ENCODE results near the gene ASXL3. TPM values are rescaled to one million over a fixed set of nuclear protein-coding genes. Genes with fewer than 3 reads are reported as not detected.

ASXL3 gene
- total RNA-seq, 4 donors from 2014 or later = 0.93 to 2.2 (median 1.5) TPM

GRCh38 chr18:33720133-33720532 is 142.1 kb downstream of the ASXL3 start:
- Histone ChIP-seq H3K9me3 (peaks cover 0 to 7% (median 0%) of the 10 kb centered on the region in 3 donors), H3K36me3 (no peaks in the 10 kb centered on the region), H3K27ac (no peak overlapping the region), H3K27me3 (no peaks in the 10 kb centered on the region), H3K4me1 (no peaks in the 10 kb centered on the region), H3K4me3 (no peak overlapping the region)
- 35 to 61% methylated on average over 2 of the region's 2 CpGs for WGBS, 2 donors (ENCODE audit: low coverage in 1 of 2)
- no peak for TF ChIP-seq POLR2AphosphoS5 (IDR thresholded peaks at IDR 0.05)
- no peak for TF ChIP-seq POLR2A (IDR thresholded peaks at IDR 0.05)
- no peak for TF ChIP-seq CTCF (IDR thresholded peaks at IDR 0.05)
- TF ChIP-seq EP300 (IDR thresholded peaks at IDR 0.05) = no peak
- ATAC-seq = no peak

GRCh38 chr18:33729556-33729955 is 151.5 kb downstream of the ASXL3 start:
- no peak for ATAC-seq

DNA sequence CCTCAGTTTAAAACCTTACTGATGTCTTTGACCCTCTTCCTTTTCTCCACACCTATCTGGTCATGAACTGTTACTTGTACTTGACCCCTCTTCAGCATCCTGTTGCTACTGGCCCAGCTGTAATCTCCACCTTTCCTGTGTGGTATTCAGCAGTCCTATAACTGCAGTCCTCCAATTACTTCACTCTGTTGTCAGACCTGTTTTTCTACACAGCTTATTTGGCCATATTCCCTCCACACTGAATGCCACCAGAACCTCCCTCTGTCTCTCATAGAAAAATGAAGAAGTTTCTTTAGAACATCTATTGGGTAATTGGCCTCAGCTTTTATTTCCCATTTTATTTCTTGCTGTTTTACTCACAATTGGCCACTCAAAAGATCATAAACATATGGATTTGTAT is 155.4 kb downstream of the ASXL3 start:
- no peaks in the 10 kb centered on the region for H3K4me1 ChIP-seq
- H3K27me3 ChIP-seq = no peaks in the 10 kb centered on the region
- no peak for ATAC-seq
- H3K36me3 ChIP-seq = no peaks in the 10 kb centered on the region
- no peak overlapping the region for H3K27ac ChIP-seq
- H3K9me3 ChIP-seq = no peaks in the 10 kb centered on the region
- no peak for TF ChIP-seq POLR2A (IDR thresholded peaks at IDR 0.05)
- no peak for TF ChIP-seq EP300 (IDR thresholded peaks at IDR 0.05)
- no peak for TF ChIP-seq CTCF (IDR thresholded peaks at IDR 0.05)
- TF ChIP-seq POLR2AphosphoS5 (IDR thresholded peaks at IDR 0.05) = no peak
- H3K4me3 ChIP-seq = no peak overlapping the region

More at GRCh38 chr18:33729556-33729955, 151.5 kb downstream of the ASXL3 start:
- Histone ChIP-seq H3K27ac (no peak overlapping the region), H3K4me1 (no peaks in the 10 kb centered on the region), H3K27me3 (no peaks in the 10 kb centered on the region), H3K4me3 (no peak overlapping the region), H3K9me3 (no peaks in the 10 kb centered on the region), H3K36me3 (no peaks in the 10 kb centered on the region)
- WGBS, 2 donors (ENCODE audit: low coverage in 1 of 2) = 86 to 100% methylated on average over 4 of the region's 4 CpGs
- TF ChIP-seq CTCF (IDR thresholded peaks at IDR 0.05) = no peak
- TF ChIP-seq POLR2A (IDR thresholded peaks at IDR 0.05) = no peak
- TF ChIP-seq EP300 (IDR thresholded peaks at IDR 0.05) = no peak
- TF ChIP-seq POLR2AphosphoS5 (IDR thresholded peaks at IDR 0.05) = no peak

- Histone ChIP-seq H3K4me3 (no peak overlapping the region), H3K36me3 (peaks cover 0 to 5% of the 10 kb centered on the region in 2 donors), H3K4me1 (no peaks in the 10 kb centered on the region), H3K27ac (no peak overlapping the region), H3K9me3 (no peaks in the 10 kb centered on the region), H3K27me3 (no peaks in the 10 kb centered on the region)
- TF ChIP-seq CTCF (IDR thresholded peaks at IDR 0.05) = no peak
- TF ChIP-seq POLR2AphosphoS5 (IDR thresholded peaks at IDR 0.05) = no peak
- TF ChIP-seq EP300 (IDR thresholded peaks at IDR 0.05) = no peak
- TF ChIP-seq POLR2A (IDR thresholded peaks at IDR 0.05) = no peak
- 90 to 100% methylated on average over 1 of the region's 1 CpG for WGBS, 2 donors (ENCODE audit: low coverage in 1 of 2)
- no peak for ATAC-seq
Measured at GRCh38 chr18:33735428-33735827, 157.4 kb downstream of the ASXL3 start.

GRCh38 chr18:33741760-33742159 is 163.7 kb downstream of the ASXL3 start:
- Histone ChIP-seq H3K4me1 (no peaks in the 10 kb centered on the region), H3K4me3 (no peak overlapping the region), H3K36me3 (peaks cover 0 to 24% of the 10 kb centered on the region in 2 donors), H3K27me3 (no peaks in the 10 kb centered on the region), H3K9me3 (no peaks in the 10 kb centered on the region), H3K27ac (no peak overlapping the region)
- 83 to 92% methylated on average over 2 of the region's 2 CpGs for WGBS, 2 donors (ENCODE audit: low coverage in 1 of 2)
- ATAC-seq = no peak
- TF ChIP-seq EP300 (IDR thresholded peaks at IDR 0.05) (no peak), POLR2AphosphoS5 (IDR thresholded peaks at IDR 0.05) (no peak)

Data from gastroesophageal sphincter (tissue), 4 donors.